ENCODE results near the gene ZNF846. TPM values are rescaled to one million over a fixed set of nuclear protein-coding genes. Genes with fewer than 3 reads are reported as not detected.

ZNF846 gene
- total and polyA plus RNA-seq, 7 donors = 3.6 to 48.7 (median 15.8) TPM

DNA sequence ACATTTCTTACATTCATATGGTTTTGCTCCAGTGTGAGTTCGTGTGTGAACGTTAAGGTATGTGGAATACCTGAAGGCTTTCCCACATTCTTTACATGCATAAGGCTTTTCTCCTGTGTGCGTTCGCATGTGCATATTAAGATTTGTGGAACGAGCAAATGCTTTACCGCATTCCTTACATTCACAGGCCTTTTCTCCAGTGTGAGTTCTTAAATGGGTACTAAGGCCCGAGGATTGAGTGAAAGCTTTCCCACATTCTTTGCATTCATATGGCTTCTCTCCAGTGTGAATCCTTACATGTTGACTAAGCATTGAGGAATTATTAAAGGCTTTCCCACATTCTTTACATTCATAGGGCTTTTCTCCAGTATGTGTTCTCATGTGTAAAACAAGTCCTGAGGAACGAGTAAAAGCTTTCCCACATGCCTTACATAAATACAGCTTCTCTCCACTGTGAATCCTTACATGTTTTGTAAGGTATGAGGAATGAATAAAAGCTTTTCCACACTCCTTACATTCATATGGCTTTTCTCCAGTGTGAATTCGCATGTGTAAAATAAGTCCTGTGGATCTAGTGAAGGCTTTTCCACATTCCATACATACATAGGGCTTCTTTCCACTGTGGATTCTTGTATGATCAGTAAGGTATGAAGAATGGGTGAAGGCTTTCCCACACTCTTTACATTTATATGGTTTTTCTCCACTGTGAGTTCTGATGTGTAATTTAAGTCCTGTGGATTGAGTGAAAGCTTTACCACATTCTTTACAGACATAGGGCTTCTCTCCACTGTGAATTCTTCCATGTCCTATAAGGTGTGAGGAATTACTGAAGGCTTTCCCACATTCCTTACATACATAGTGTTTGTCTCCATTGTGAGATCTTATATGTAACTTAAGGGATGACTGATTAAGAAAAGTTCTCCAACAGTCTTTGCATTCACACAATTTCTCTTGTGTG, 10.7 kb downstream of the ZNF846 start:
- H3K9me3 ChIP-seq = peaks cover 11 to 30% (median 15%) of the 10 kb centered on the region in 4 donors
- intact Hi-C loops (cut with DNase I) = no loop called here
- H3K27me3 ChIP-seq = no peaks in the 10 kb centered on the region
- no peaks in the 10 kb centered on the region for H3K4me1 ChIP-seq
- TF ChIP-seq POLR2A (IDR thresholded peaks at IDR 0.05) (no peak), EP300 (IDR thresholded peaks at IDR 0.05) (no peak), POLR2AphosphoS5 (IDR thresholded peaks at IDR 0.05) (no peak)
- TF ChIP-seq, protein P1, sequence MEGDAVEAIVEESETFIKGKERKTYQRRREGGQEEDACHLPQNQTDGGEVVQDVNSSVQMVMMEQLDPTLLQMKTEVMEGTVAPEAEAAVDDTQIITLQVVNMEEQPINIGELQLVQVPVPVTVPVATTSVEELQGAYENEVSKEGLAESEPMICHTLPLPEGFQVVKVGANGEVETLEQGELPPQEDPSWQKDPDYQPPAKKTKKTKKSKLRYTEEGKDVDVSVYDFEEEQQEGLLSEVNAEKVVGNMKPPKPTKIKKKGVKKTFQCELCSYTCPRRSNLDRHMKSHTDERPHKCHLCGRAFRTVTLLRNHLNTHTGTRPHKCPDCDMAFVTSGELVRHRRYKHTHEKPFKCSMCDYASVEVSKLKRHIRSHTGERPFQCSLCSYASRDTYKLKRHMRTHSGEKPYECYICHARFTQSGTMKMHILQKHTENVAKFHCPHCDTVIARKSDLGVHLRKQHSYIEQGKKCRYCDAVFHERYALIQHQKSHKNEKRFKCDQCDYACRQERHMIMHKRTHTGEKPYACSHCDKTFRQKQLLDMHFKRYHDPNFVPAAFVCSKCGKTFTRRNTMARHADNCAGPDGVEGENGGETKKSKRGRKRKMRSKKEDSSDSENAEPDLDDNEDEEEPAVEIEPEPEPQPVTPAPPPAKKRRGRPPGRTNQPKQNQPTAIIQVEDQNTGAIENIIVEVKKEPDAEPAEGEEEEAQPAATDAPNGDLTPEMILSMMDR (IDR thresholded peaks at IDR 0.05) = no peak
- no peak overlapping the region for H3K4me3 ChIP-seq
- DNase-seq = no peak
- peaks cover 9 to 71% (median 48%) of the 10 kb centered on the region in 4 donors for H3K36me3 ChIP-seq
- no peak overlapping the region for H3K27ac ChIP-seq
- 96 to 97% methylated on average over 9 of the region's 9 CpGs for WGBS, 2 donors

- TF ChIP-seq POLR2A (IDR thresholded peaks at IDR 0.05) (no peak), POLR2AphosphoS5 (IDR thresholded peaks at IDR 0.05) (no peak), EP300 (IDR thresholded peaks at IDR 0.05) (no peak)
- TF ChIP-seq, protein P1 (IDR thresholded peaks at IDR 0.05) = no peak
These were observed 15.7 kb downstream of the ZNF846 start for GRCh38 chr19:9752701-9753443.

GRCh38 chr19:9751446-9751845, 17.1 kb downstream of the ZNF846 start:
- 97% methylated on average over 7 of the region's 7 CpGs for WGBS, 2 donors
- DNase-seq = no peak
- intact Hi-C loops (cut with DNase I) = no loop called here

More at GRCh38 chr19:9752701-9753443, 15.7 kb downstream of the ZNF846 start:
- no peaks in the 10 kb centered on the region for H3K4me1 ChIP-seq
- no peak for DNase-seq
- no peaks in the 10 kb centered on the region for H3K27me3 ChIP-seq
- intact Hi-C loops (cut with DNase I) = no loop called here
- no peak overlapping the region for H3K4me3 ChIP-seq
- H3K36me3 ChIP-seq = peaks cover 6 to 28% (median 8%) of the 10 kb centered on the region in 4 donors
- peaks cover 7 to 10% (median 9%) of the 10 kb centered on the region in 4 donors for H3K9me3 ChIP-seq
- H3K27ac ChIP-seq = no peak overlapping the region
- WGBS, 2 donors = 88 to 95% methylated on average over 2 of the region's 2 CpGs

DNA sequence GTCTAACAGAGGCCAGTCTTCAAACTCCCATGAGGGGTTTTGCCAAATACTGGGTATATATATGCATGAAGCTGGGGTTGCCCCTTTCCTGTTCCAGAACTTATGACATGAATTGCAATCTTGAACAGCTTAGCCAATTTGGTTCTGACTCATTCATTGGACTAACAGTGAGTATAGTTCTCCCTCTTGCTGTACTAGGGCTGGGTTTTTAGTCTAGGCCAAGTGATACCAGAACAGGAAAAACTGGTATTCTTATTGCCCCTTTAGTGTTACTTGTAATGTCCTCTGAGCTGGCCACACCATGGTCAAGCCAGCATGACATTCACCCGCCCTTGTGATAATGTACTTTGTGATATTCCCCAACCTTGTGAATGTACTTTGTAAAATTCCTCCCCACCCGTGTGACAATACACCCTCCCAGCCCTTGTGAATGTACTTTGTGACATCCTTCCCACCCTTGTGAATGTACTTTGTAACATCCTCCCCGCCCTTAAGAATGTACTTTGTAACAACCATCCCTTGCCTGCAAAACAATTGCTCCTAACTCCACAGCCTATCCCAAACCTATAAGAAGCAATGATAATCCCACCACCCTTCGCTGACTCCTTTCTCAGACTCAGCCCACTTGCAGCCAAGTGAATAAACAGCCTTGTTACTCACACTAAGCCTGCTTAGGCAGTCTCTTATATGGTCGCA, 26.9 kb downstream of the ZNF846 start:
- H3K9me3 ChIP-seq = no peaks in the 10 kb centered on the region
- H3K27ac ChIP-seq = no peak overlapping the region
- DNase-seq = no peak
- TF ChIP-seq POLR2AphosphoS5 (IDR thresholded peaks at IDR 0.05) (no peak), POLR2A (IDR thresholded peaks at IDR 0.05) (no peak), EP300 (IDR thresholded peaks at IDR 0.05) (no peak)
- TF ChIP-seq, protein P1 (IDR thresholded peaks at IDR 0.05) = no peak
- no peaks in the 10 kb centered on the region for H3K4me1 ChIP-seq
- no peak overlapping the region for H3K4me3 ChIP-seq
- H3K36me3 ChIP-seq = peaks cover 0 to 8% (median 0%) of the 10 kb centered on the region in 4 donors
- H3K27me3 ChIP-seq = no peaks in the 10 kb centered on the region
- intact Hi-C loops (cut with DNase I) = no loop called here
- 91 to 94% methylated on average over 5 of the region's 5 CpGs for WGBS, 2 donors

More at GRCh38 chr19:9751446-9751845, 17.1 kb downstream of the ZNF846 start:
- H3K9me3 ChIP-seq = no peaks in the 10 kb centered on the region
- TF ChIP-seq, protein P1 (IDR thresholded peaks at IDR 0.05) = no peak
- TF ChIP-seq EP300 (IDR thresholded peaks at IDR 0.05) = no peak
- TF ChIP-seq POLR2A (IDR thresholded peaks at IDR 0.05) = no peak
- H3K4me3 ChIP-seq = no peak overlapping the region
- peaks cover 0 to 14% (median 0%) of the 10 kb centered on the region in 4 donors for H3K36me3 ChIP-seq
- H3K27me3 ChIP-seq = no peaks in the 10 kb centered on the region
- H3K27ac ChIP-seq = no peak overlapping the region
- H3K4me1 ChIP-seq = no peaks in the 10 kb centered on the region

All from sigmoid colon (tissue), 7 donors.